NCI-H774 (cell line): ENCODE data around the gene TEX261.
A peak's percentile ranks its signal among the peaks of the same experiment; 100 is the strongest.
"Not testable (repeated sequence)": the region's sequence is repeated elsewhere in the genome, so short reads cannot be mapped to it uniquely, and the experiment has no call there.

Experiments used
- DNase-seq: peaks from one replicate; lab custom pipeline; 2025; lab: John Stamatoyannopoulos, UW

Gene TEX261

DNA sequence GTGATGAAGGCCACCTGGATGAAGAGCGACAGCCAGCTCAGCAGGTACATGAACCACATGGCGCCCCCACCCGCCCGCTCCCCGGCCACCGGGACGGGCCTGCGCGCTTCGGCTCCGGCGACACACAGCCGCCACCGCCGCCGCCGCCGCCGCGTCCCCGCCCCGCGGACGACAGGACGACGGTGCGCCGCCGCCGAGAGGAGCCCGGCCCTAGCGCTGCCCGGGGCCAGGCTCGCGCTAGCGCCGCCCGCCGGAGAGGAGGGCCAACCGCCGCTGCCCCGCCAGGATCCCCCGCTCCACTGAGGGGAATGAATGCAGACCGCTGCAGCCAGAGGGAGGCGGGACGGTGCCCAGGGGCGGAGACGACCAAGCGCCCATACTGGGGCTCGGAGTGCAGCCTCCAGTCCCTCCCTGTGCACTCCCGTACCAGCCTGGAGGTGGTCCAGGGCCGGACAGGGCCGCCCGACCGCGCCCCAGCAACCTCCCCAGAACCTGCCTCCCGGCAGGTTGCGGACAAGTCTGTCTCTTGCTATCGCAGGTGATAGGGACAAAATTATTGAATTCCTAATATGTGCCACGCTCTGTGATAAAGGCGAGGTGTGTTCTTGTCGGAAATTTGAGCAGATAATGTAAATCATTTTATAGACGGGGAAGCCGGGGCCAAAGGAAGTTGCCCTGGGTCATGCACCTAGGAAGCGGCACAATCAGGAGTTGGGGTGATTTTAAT lies at the start of gene TEX261:
TSS of gene TEX261 (minus strand) at position 175 of the 727 bp plus-strand sequence. CDS start at position 59, 116 bp downstream.
- peak; percentile 85 for DNase-seq

DNA sequence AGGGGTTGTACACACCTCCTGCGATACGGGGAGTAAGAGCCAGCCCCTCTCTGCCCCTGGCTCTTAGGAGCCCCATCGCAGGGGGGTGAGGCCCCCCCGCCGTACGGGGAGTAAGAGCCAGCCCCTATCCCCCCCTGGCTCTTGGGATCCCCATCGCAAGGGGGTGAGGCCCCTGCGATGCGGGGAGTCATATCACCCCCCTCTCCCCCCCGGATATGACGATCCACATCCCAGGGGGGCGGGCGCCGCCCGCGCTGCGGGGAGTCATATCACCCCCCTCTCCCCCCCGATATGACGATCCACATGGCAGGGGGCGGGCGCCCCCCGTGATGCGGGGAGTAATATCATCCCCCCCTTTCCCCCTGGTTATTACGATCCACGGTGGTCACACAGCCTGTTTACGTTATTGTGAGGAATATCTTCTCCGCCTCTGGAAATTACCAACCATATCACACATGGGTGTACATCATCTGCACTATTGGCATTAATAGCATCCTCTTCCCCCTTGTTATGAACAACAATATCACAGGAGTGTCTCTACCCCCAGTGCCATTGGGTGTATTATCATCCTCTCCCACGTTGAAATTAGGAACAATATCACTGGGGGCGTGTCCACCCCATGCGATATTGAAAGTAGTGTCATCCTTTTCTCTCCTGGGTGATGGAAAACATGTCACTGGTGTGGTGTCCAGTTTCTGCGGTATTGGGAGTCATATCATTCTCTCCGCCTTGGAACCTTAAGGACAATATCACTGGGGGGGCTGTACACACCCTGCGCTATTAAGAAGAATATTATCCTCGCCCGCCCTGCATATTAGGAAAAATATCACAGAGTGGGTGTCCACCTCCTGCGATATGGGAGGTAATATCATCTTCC lies 49.1 kb upstream of the TEX261 start:
- no peak for DNase-seq

DNA sequence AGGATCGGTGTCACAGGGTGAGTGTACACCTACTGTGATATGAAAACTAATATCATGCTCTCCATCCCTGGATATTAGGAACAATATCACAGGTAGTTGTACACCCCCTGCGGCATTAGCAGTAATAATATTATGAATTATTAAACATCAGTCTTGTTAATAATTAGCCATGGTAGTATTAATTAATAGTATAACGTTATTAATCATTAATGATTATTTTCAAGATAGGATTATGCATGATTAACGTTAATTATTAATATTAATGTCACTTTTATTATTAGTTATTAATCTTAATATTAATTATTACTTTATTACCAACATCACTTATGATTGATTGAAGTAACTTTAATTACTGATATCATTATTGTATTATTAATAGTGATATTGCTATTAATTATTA lies 47.6 kb upstream of the TEX261 start:
- DNase-seq = no peak

DNA sequence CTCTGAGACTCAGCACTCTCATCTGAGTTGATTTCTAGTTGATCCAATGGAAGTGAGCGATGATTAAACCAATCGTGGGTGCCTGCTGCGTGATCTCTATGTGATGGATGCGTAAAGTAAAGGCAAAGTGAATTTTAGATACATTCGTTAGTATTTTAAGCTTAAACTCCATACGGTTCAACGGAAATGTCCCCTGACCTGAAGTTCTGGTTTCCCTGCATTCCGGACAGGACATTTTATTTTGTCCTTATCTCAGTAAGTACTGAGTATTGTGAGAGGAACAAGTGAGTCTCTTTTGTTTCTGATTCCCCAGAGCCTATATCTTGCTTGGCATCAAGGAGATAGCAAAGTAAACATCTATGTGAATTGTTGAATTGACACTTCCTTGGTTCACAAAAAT lies 41.6 kb upstream of the TEX261 start:
- not testable (repeated sequence) for DNase-seq

DNA sequence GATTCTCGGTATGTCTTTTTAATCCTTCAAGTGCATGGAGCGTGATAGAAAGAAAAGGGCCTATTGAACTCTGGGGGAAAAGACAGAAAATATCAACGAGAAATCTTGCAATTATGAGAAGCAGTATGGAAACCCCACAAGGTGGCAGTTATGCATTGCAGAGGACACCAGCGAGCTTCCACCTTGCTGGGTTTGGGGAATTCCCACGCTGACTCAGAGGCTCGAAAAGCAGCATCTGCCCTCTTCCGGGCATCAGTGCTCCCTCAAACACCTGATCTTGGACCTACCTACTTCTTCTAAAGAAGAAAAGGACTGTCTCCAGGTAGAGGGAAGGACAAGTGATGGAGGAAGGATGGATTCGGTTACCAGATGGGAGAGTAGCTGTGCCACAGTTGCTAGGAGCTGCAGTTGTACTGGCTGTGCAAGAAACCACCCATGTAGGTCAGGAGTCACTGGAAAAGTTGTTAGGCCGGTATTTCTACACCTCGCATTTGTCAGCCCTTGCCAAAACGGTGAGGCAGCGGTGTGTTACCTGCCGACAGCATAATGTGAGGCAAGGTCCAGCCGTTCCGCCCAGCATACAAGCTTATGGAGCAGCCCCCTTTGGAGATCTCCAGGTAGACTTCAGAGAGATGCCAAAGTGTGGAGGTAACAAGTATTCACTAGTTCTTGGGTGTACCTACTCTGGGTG lies 29.0 kb upstream of the TEX261 start:
- not testable (repeated sequence) for DNase-seq

DNA sequence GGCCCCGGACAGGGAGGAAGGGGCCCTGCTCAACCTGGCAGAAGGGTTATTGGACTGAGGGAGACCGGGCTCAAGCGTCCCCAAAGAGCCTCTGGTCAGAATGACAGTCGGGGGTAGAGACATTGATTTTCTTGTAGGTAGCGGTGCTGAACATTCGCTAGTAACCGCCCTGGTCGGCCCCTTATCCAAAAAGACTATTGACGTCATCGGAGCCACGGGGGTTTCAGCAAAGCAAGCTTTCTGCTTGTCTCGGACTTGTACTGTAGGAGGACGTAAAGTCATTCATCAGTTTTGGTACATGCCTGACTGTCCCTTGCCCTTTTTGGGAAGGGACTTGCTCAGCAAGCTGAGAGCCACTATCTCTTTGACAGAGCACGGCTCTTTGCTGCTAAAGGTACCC lies 26.7 kb upstream of the TEX261 start:
- not testable (repeated sequence) for DNase-seq

DNA sequence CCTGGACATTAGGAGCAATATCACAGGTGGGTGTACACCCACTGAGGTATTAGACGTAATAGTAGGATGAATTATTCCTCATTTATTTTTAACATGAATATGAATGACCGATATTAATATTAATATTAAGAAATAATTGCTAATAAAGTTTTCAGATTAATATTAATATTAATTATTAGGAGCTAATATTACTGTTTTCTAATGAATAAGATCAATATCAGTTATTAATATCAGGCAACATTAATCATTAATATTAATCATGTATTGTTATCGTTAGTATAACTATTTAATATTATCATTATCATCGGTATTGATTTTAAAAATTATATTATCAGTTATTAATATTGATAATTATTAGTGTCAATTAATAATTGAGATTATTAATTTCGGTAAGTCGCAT lies 25.3 kb upstream of the TEX261 start:
- not testable (repeated sequence) for DNase-seq

DNA sequence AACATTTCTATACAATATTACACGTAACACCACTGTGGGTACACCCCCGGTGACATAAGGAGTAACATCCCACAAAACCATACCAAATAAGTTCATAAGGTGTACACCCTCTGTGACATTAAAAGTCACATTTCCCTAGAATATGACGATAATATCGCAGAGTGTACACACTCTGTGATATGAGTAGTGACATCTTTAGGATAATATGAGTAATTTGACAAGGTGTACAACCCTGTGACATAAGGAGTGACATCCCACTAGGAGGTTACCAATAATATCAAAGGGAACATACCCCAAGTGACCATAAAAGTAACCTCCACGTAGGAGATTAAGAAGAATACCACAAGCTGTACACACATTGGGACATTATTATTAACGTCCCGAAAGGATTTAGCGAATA lies 24.0 kb upstream of the TEX261 start:
- DNase-seq = no peak

DNA sequence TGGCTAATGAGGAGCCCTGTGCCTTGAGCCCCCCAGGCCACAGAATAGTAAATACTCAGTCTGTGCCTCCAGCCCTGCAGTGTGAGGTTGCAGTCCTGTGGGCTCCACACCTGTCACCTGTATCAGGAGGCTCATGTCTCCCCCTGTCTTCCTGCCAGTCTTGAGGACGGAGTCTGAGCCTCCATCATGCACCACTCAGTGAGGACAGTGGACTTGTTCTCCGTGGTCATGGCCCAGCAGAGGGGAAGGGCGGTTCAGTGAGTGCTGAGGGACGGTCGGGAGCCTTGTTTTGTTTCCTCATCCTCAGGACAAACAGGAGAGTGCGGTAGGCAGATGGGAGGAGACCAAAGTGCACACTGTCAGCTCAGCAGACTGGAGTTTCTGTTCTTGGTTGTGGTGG lies 17.1 kb upstream of the TEX261 start:
- not testable (repeated sequence) for DNase-seq

DNA sequence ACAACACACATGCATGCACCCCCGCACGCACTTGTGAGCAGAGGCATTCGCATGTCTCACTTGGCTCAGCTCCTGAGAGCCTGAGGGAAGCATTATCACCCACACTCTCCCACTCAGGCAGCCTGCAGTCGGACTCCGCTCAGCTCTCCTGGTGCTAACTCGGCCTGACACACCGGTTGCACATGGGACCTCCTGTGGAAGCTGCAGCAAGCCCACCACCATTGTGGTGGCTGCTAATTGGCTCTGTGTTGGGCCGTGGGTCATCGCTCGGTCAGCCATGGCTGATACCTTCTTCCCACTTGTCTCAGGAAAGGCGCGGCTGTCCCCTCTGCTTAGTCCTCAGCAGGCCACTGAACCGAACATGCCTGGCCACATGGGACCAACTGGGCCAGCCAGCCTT lies 13.7 kb upstream of the TEX261 start:
- no peak for DNase-seq

DNA sequence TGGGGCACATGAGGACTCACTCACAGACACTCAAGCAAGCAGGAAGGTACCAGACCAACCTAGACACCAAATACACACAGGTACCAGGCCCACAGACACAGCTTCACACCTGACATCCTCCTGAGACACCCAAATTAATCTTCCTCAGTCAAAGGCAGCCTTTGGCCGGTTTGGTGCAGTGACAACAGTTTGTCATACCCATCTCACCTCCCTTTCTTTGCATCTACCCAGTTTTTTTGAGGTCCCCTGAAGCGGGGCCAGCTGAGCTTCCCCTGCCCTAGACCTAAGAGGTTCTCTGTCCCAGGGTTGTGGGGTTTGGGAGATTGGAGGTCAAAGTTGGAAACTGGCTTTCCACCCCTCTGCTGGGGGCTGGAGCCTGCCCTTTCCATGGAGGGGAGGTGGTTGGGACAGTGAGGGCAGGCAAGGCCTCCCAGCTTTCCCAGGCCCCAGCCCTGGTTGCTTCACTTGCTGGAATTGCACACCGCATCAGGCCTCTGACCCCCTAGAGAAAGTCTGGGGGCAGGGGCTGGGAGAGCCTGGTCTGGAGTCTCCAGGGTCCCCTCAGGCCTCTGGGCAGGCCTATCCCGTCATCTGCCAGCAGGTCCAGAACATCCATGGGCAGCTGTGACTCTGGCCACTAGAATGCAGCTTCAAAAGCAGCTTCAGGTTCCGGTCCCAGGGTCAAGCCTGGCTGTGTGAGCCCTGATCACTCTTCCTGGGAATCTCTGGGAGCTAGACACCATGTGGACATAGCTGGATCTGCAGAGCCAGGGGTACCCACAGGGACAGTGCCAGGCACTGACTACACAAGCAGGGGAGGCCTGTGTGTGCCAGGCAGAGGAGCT lies 12.5 kb upstream of the TEX261 start:
- DNase-seq = no peak

DNA sequence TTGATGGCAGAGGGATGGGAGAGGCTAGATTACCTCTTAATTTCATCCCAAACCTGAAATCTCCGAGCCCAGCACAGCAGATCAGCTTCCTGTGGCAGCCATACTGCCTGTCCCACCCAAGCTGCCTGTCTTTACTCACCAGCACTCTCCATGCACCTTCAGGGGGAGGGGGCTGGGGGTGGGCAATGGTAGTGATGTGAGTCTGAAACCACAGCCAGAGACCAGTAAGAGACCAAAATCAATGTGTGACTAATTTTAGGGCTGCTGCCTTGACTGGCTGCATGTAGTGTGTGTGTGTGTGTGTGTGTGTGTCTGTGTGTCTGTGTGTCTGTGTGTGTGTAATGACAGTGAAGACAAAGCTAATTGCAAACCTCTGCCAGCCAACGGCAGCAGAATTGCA lies 11.7 kb upstream of the TEX261 start:
- DNase-seq = no peak

DNA sequence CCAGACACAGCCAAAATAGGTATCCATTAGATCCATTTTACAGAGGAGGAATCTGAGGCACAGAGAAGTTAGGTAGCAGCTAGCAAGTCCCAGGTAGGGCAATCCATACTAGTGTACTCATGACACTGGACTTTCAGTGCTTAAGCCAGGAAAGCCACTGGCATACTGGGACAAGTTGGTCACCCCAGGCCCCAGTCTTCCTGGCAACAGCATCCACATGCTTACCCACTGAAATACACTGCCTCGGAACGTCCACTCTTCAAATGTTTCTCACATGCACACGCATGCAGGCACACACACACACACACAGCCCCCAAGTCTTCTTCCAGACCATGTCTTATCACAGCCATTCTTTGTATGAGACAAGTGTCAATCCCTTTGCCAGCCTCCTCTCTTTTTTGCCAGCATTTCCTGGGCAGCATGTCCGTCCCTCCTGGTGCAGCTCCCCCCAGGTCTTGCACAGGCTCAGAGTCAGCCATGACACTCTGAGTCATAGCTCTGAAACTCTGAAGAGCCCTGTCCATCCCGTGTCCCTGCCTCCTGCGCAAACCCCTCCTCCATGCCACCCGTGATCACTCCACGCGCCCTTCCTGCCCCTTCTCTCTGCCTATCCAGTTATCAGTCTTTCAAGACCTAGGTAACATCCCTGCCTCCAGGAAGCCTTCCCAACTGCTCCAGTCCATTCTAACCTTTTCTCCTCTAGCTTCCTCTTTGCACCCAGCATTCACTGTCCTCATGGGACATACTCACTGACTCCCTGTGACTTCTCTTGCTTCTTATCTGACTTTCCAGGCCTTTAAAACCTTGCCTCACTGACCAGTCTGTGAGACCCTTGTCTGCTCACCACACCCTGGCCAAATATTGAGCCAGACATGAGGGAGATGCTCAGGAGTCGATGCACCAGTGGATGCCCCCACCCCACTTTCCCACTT lies 10.9 kb upstream of the TEX261 start:
- no peak for DNase-seq

DNA sequence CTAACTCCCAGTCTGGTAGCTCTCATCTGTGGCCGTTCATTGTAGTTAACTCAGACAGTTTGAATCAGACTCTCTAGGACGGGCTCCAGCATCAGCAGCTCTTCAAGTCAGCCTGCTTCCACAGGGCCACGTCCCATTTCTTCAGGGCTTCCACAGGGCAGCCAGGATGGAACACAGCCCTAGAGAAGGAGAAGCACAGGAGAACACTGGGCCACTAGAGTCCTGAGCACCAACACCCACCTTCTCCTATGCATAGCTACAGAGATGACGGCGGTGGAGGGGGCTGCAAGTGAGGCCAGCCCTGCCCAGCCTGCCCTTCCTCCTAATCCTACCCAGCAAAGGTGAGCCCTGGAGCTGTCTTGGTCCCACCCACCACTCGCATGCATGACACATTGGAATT lies 10.2 kb upstream of the TEX261 start:
- no peak for DNase-seq

DNA sequence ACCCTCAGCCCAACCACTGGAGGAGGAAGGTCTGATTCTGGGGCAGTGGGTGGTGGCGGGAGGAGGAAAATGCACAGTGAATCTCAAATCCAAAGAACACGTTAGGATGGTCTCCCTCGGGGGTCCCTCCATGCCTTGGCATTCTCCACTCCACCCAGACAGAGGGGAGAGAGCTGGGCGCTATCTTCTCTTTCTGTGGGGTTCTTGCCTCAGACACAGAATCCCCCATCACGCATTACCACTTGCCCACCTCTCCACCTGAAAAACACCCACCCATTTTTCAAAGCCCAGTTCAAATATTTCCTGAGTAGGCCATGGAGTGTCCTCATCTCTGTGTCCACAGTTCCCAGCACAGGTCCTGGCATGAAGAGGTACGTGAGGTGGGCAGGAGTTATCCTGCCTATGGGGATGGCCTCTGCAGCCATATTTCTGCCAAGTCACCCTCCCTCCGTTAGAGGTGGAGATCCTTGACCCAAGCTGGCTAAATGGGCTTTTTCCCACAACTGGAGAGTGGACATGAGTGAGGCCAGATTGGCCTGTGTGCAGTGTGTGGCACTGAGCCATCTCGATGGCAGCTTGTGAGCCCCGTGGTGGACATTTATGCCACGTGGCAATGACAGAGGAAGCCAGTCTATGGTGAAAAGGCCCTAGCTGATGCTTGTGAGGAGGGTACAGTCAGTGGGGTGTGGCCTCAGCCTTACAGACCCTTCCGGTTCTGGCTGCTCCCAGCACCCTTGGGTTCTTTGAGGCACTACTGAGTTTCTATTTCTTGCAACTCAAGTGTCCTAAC lies 9.5 kb upstream of the TEX261 start:
- no peak for DNase-seq

DNA sequence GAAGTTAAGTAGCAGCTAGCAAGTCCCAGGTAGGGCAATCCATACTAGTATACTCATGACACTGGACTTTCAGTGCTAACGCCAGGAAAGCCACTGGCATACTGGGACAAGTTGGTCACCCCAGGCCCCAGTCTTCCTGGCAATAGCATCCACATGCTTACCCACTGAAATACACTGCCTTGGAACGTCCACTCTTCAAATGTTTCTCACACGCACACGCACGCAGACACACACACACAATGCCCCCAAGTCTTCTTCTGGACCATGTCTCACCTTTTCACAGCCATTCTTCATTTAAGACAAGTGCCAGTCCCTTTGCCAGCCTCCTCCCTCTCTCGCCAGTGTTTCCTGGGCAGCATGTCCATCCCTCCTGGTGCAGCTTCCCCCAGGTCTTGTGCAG lies 8.7 kb upstream of the TEX261 start:
- no peak for DNase-seq

DNA sequence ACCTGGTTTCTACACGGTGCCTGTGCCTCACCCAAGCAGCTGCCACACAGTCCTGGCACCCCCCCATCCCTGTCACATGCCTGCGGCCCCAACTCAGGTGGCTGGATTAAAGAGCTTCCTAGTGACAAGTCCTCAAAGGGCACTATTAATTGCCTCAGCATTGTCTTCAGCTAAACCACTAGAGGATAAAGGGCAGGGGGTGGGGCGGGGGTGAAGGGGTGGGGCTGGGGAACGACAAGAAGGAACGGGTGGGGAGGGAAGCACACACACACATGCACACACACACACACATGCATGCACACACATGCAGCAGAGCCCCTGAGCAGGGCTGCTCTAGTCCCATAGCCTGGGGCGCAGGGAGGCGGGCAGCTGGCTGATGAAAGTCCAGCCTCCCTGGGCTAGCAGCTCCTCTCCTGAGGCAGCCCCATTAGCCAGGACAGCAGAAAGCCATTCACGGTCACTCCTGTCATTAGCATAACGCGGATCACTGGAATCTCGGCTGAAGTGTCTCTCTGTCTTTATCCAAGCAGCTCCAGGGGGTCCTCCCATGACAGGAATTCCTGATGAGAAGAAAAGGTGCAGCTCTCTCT lies 7.4 kb upstream of the TEX261 start:
- DNase-seq = no peak

DNA sequence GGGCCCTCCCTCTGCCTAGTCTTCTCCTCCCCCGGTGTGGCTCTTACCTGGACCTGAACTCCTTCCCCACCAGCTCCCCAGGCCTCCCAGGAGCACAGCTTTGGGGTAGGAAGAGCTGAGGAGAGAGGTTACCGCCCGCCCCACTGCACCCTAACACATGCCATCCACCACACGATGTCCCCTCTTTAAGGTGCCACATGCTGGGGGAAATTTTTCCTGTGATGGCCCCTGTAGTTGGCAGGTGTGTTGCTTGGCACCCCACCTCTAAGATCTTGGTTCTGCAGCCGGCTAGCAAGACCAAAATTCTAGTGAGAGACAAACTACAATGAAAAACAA lies 6.9 kb upstream of the TEX261 start:
- DNase-seq = no peak

DNA sequence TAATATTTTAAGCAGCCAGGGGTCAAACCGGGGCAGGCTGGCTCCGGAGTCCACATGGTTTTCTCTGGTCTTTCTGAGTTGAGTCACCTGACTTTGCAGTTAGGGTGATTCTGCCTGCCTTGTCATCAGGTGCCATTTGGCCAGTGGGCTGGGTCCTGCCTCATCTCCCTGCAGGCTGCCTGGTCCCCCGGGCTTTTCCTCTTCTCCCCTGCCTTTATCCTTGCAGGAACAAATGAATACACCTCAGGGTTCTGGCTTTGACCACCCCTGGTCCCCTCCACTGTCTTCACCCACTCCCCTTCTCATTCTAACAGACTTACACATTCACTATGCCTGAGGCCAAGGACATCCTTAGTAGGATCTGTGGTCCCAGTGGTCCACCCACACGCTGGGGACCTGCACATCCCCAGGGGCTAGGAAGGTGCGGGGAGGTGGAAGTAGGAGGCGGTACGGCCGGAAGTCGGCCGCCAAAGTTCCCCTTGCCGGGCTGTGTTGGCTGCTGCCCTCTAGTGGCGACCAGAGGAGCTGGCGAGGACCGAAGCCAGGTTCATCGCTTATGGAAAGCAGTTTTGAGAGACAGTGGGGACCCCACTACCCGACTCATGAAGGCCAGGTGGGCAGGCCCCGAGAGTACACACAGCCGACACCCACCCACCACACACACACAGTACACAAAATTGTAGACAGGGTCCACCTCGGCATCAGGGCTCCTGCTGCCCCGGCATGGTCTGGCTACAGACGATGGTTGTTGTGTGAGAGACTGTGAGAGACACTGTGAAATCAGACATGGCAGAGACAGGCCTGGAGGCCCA lies 6.3 kb upstream of the TEX261 start:
- peak; percentile 48 for DNase-seq
